GM12878 (cell line): ENCODE data around the gene GRIK4. TPM values are rescaled to one million over a fixed set of nuclear protein-coding genes. Genes with fewer than 3 reads are reported as not detected.

Experiments used
- ATAC-seq: fragments of 200-7000 bp; cut with Tn5 transposase; 3 replicates; pipeline ENCODE4 v1.9.1; 2020; ENCODE audit warnings: mild to moderate bottlenecking, moderate library complexity
- BruUV-seq: library from RNA; stranded (reverse); fragments of 400-500 nt; replicated peaks from 2 replicates; lab custom pipeline; 2021; lab: Mats Ljungman, UMichigan
- CTCF ChIA-PET: fragments of 300-600 bp; sonication (Branson Sonifier 250); formaldehyde crosslinking; extraction: SDS; loops from one replicate; lab custom pipeline; 2021; ENCODE audit warnings: inconsistent platforms; lab: Yijun Ruan, JAX
- POLR2A ChIA-PET: fragments of 350-600 bp; formaldehyde crosslinking; extraction: SDS; loops from one replicate; lab custom pipeline; 2021; ENCODE audit warnings: inconsistent platforms; lab: Charles Lee
- RAD21 ChIA-PET: fragments of 300-600 bp; sonication (Branson Sonifier 250); formaldehyde crosslinking; loops from one replicate; lab custom pipeline; 2023; ENCODE audit warnings: antibody characterized with exemption; ENCODE audit not compliant: unreplicated experiment; lab: Charles Lee
- SMC1A ChIA-PET: fragments of 300-600 bp; sonication (Branson Sonifier 250); formaldehyde crosslinking; loops from one replicate; lab custom pipeline; 2023; ENCODE audit not compliant: unreplicated experiment, uncharacterized antibody; lab: Charles Lee
- DNase-seq: peaks from one replicate; pipeline ENCODE4 v3.0.0-alpha.2; 2011; ENCODE audit warnings: low read depth, low spot score
- FAIRE-seq: peaks from 3 replicates; lab custom pipeline; 2011; peaks lifted over from hg19 to GRCh38; lab: Jason Lieb, UNC
- H2AFZ ChIP-seq: 2 replicates; pipeline ENCODE4 v1.6.0; 2011; ENCODE audit warnings: low read depth, low read length, control low read depth; ENCODE audit not compliant: control insufficient read depth
- H3K27ac ChIP-seq: 2 replicates; pipeline ENCODE4 v1.5.1; 2011; ENCODE audit warnings: control low read depth; ENCODE audit not compliant: control insufficient read depth, insufficient read depth
- H3K27me3 ChIP-seq, 2 experiments: replicated peaks in 1 of 2; 2 replicates each; pipeline versions ENCODE4 v1.6.0 to v1.6.1; 2011; ENCODE audit warnings: low read length in 1 of 2; ENCODE audit not compliant: control insufficient read depth in 2 of 2, insufficient read depth in 2 of 2
- H3K36me3 ChIP-seq, 2 experiments: 2 replicates each; pipeline ENCODE4 v1.5.1; 2011; ENCODE audit warnings: low read length in 1 of 2; ENCODE audit not compliant: control insufficient read depth in 2 of 2, insufficient read depth in 2 of 2
- H3K4me1 ChIP-seq: 2 replicates; pipeline ENCODE4 v1.6.1; 2011; ENCODE audit warnings: mild to moderate bottlenecking, low read length, moderate library complexity, mixed read lengths; ENCODE audit not compliant: control insufficient read depth, insufficient read depth
- H3K4me2 ChIP-seq: 2 replicates; pipeline ENCODE4 v1.6.0; 2011; ENCODE audit warnings: control low read depth; ENCODE audit not compliant: control insufficient read depth, insufficient read depth
- H3K4me3 ChIP-seq: fragments of 200-600 bp; sonication (generic); 2 replicates; pipeline ENCODE4 v1.5.1; 2016
- H3K79me2 ChIP-seq: 2 replicates; pipeline ENCODE4 v1.6.0; 2011; ENCODE audit warnings: low read length; ENCODE audit not compliant: control insufficient read depth, insufficient read depth
- H3K9ac ChIP-seq: 2 replicates; pipeline ENCODE4 v1.8.0; 2011; ENCODE audit warnings: low read length, control low read depth, mixed read lengths; ENCODE audit not compliant: control insufficient read depth, insufficient read depth
- H3K9me3 ChIP-seq: replicated peaks from 3 replicates; pipeline ENCODE4 v1.5.1; 2011; ENCODE audit warnings: mild to moderate bottlenecking, low read length; ENCODE audit not compliant: control insufficient read depth, insufficient read depth
- H4K20me1 ChIP-seq: 2 replicates; pipeline ENCODE4 v1.6.0; 2011; ENCODE audit not compliant: control insufficient read depth, insufficient read depth
- BHLHE40 ChIP-seq, 2 experiments: fragments of 450-650 bp in 1 of 2; IDR thresholded peaks; 2 replicates each; pipeline ENCODE4 v1.6.1; 2011 to 2017; ENCODE audit warnings: low read depth in 2 of 2, borderline replicate concordance in 1 of 2, improper control_type of control experiment in 1 of 2, low read length in 1 of 2, mild to moderate bottlenecking in 1 of 2
- ELK1 ChIP-seq: IDR thresholded peaks from 2 replicates; pipeline ENCODE4 v1.6.1; 2012; ENCODE audit warnings: low read depth, low read length, improper control_type of control experiment
- ESRRA ChIP-seq: IDR thresholded peaks from 2 replicates; pipeline ENCODE4 v1.6.1; 2012; ENCODE audit warnings: mild to moderate bottlenecking, low read length, improper control_type of control experiment
- FOXM1 ChIP-seq: IDR thresholded peaks from 2 replicates; pipeline ENCODE4 v1.6.1; 2012; ENCODE audit warnings: low read depth, mild to moderate bottlenecking, inconsistent platforms, low read length, moderate library complexity
- IRF5 ChIP-seq: fragments of 450-650 bp; IDR thresholded peaks from 2 replicates; pipeline ENCODE4 v1.6.1; 2017; ENCODE audit warnings: borderline replicate concordance
- NFXL1 ChIP-seq: fragments of 450-650 bp; IDR thresholded peaks from 2 replicates; pipeline ENCODE4 v1.6.1; 2017; ENCODE audit warnings: antibody characterized with exemption, mild to moderate bottlenecking, borderline replicate concordance
- PAX8 ChIP-seq: fragments of 450-650 bp; IDR thresholded peaks from 2 replicates; pipeline ENCODE4 v1.6.1; 2017; ENCODE audit warnings: mild to moderate bottlenecking, moderate library complexity
- PKNOX1 ChIP-seq: fragments of 450-650 bp; IDR thresholded peaks from 2 replicates; pipeline ENCODE4 v1.6.1; 2016; ENCODE audit warnings: mild to moderate bottlenecking
- POLR2AphosphoS2 ChIP-seq: IDR thresholded peaks from 2 replicates; pipeline ENCODE4 v1.6.1; 2011; ENCODE audit warnings: low read depth, mild to moderate bottlenecking, low read length, improper control_type of control experiment, moderate library complexity
- RELB ChIP-seq: fragments of 450-650 bp; IDR thresholded peaks from 2 replicates; pipeline ENCODE4 v1.6.1; 2017; ENCODE audit warnings: low read depth, mild to moderate bottlenecking, moderate library complexity
- SIX5 ChIP-seq: IDR thresholded peaks from 2 replicates; pipeline ENCODE4 v1.6.1; 2011; ENCODE audit warnings: mild to moderate bottlenecking, low read depth, low read length, moderate library complexity; ENCODE audit not compliant: severe bottlenecking
- SREBF1 ChIP-seq: IDR thresholded peaks from 2 replicates; pipeline ENCODE4 v1.6.1; 2012; ENCODE audit warnings: mild to moderate bottlenecking, low read length
- SREBF2 ChIP-seq: IDR thresholded peaks from 2 replicates; pipeline ENCODE4 v1.6.1; 2012; ENCODE audit warnings: mild to moderate bottlenecking, low read length
- TCF7 ChIP-seq: IDR thresholded peaks from 2 replicates; pipeline ENCODE4 v1.6.1; 2014; ENCODE audit warnings: antibody characterized with exemption, borderline replicate concordance
- ZBTB40 ChIP-seq: fragments of 450-650 bp; IDR thresholded peaks from 2 replicates; pipeline ENCODE4 v1.6.1; 2016; ENCODE audit warnings: mild to moderate bottlenecking, moderate library complexity, borderline replicate concordance
- WGBS: methylation state at CpG from one replicate; pipeline ENCODE4 v1.1.6; 2016; ENCODE audit warnings: low lambda C conversion rate; ENCODE audit not compliant: insufficient replicate concordance, insufficient coverage; ENCODE audit errors: missing lambda C conversion rate; 5-methylcytosine and 5-hydroxymethylcytosine counted together
- in situ Hi-C: fragments of 300-500 bp; cut with MboI; formaldehyde crosslinking; loops from 9 replicates; pipeline ENCODE4 v1.14.3; 2018; ENCODE audit warnings: mixed read lengths
- intact Hi-C: fragments of 100-400 bp; cut with micrococcal nuclease; formaldehyde crosslinking; loops from one replicate; pipeline ENCODE4 v1.14.2; 2022; ENCODE audit not compliant: unreplicated experiment
- polyA plus RNA-seq, 11 experiments: library from polyadenylated mRNA; depleted of rRNA in 4 of 11; unstranded in 6 of 11; stranded (reverse) in 5 of 11; fragments of >200 nt; fragmentation: Nextera tagmentation in 4 of 11; fragmentation: Illumina TruSeq in 1 of 11; extraction: Ambion mirVana in 4 of 11; extraction: Trizol in 1 of 11; gene quantifications; 1 replicate in 1 of 11; 2 replicates in 10 of 11; pipeline versions ENCODE4 v1.2.1 to v1.2.3, GENCODE V29; 2011 to 2016; ENCODE audit warnings: inconsistent platforms in 2 of 11, missing spikeins in 2 of 11, low read depth in 1 of 11
- total RNA-seq, 4 experiments: library from RNA; depleted of rRNA in 3 of 4; stranded (reverse); fragments of >200 nt in 3 of 4; fragmentation: Illumina TruSeq in 1 of 4; extraction: Trizol in 1 of 4; gene quantifications; 2 replicates each; pipeline versions ENCODE4 v1.2.1 to v1.2.3, GENCODE V29; 2013 to 2021

Gene GRIK4
- total and polyA plus RNA-seq, 10 of the 15 experiments (the other 5 are each of a cell fraction or from before 2014, with no cell fraction given), result 0.33 to 3.6 (median 0.72) TPM

DNA sequence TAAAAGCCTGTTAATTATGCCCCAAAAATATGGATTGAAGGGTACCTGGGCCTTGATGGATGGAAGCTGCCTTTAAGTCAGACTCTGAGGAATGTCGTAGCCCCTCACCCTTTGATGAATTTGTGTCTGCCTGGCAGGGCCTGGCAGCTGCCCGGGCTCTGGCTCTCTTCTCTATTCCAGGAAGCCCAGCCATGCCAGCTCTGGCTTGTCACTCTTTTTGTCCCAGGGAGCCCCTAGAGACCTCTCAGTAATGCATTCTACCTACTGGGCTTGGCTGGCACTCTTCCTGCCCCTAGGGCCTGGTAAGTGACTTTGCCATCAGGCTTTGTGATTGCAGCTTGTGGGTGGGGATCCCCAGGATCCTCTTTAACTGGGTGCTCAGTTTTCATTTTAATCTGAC is 103.8 kb downstream of the GRIK4 start:
- Histone ChIP-seq H2AFZ (no peak overlapping the region), H3K27me3 (no peaks in the 10 kb centered on the region), H3K4me3 (no peak overlapping the region), H4K20me1 (no peaks in the 10 kb centered on the region), H3K79me2 (no peaks in the 10 kb centered on the region), H3K4me1 (peaks cover 32% of the 10 kb centered on the region), H3K9ac (no peak overlapping the region), H3K9me3 (peaks cover 9% of the 10 kb centered on the region; the same call in 2 of the 3 replicates), H3K36me3 (no peaks in the 10 kb centered on the region), H3K4me2 (no peak overlapping the region), H3K27ac (no peak overlapping the region; the same call in 1 of the 2 replicates)
- ATAC-seq, result no peak
- DNase-seq, result no peak
- no peak for FAIRE-seq
- 62% methylated on average over 2 of the region's 2 CpGs for WGBS
- CTCF ChIA-PET, result interaction anchor here (1.0 to 1.7 kb wide), 8 partner anchors 11 to 70 kb away, joined by 3 to 6 read pairs (median 3); no protein-coding TSS in a partner anchor
- in situ Hi-C loops, result no loop called here
- RAD21 ChIA-PET, result interaction anchor here (0.9 to 2.7 kb wide), 4 partner anchors 10 to 69 kb away, joined by 3 to 18 read pairs (median 3); no protein-coding TSS in a partner anchor
- no TSS peak for BruUV-seq
- POLR2A ChIA-PET, result interaction anchor here (0.9 to 1.5 kb wide), 2 partner anchors 13 kb away, joined by 3 read pairs; no protein-coding TSS in a partner anchor
- SMC1A ChIA-PET, result interaction anchor here (0.8 to 1.8 kb wide), 8 partner anchors 9 to 276 kb away, joined by 3 to 7 read pairs (median 4); no protein-coding TSS in a partner anchor
- intact Hi-C loops, result no loop called here
- no peak for TF ChIP-seq TCF7
- TF ChIP-seq BHLHE40 (IDR thresholded peaks at IDR 0.05; ENCODE audit: borderline replicate concordance in 1 of 2, low read depth in 2 of 2, low read length in 1 of 2), result no peak
- TF ChIP-seq PKNOX1, result no peak
- no peak for TF ChIP-seq IRF5
- TF ChIP-seq SREBF2, result no peak
- TF ChIP-seq ELK1, result no peak
- TF ChIP-seq FOXM1, result no peak
- TF ChIP-seq POLR2AphosphoS2, result no peak
- no peak for TF ChIP-seq RELB
- TF ChIP-seq PAX8, result no peak
- TF ChIP-seq ESRRA, result no peak
- no peak for TF ChIP-seq NFXL1
- no peak for TF ChIP-seq ZBTB40
- TF ChIP-seq SREBF1, result no peak
- TF ChIP-seq SIX5, result no peak
